OCI-M2 (cell line): Measurements from ENCODE around the gene BBS9.

Source experiments
- DNase-seq: peaks from one replicate; lab custom pipeline; 2025; ENCODE audit not compliant: unreplicated experiment; lab: John Stamatoyannopoulos, UW

BBS9 gene

DNA sequence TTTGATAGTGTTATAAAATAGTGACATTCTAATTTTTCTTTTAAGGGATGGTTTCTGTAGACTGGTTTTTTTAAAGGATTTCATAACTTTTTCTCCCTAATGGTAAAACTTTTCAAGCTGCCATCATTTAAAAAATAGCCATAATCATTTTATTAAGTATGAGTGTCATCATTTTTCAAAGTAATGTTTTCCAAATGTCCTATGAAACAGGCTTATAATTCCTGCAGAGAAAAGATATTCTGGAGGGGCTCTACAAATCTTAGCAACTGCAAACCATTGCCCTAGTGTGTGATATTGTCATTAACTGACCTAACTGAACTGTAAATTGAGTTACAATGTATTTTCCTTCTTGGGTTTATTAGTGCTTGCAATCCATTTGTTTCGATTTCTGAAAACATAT, 226.0 kb downstream of the BBS9 start:
- DNase-seq, result no peak

DNA sequence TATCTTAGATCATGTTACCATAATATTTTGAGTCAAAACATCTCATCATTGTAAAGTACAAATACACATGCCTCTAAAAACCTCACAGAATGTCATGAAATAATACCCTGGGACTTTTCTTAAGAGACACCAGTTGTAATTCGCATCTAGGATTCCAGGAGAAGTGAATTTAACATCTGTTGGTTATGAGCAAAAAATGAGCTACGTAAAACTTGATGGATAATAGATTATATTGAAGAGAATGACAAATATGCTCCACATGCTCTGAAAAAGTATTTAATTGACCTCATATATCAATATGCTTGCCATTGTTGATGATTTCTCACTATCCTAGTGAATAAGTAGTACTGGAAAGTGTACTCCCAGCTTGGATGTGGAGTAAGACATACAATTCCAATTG, 227.0 kb downstream of the BBS9 start:
- DNase-seq, result no peak

DNA sequence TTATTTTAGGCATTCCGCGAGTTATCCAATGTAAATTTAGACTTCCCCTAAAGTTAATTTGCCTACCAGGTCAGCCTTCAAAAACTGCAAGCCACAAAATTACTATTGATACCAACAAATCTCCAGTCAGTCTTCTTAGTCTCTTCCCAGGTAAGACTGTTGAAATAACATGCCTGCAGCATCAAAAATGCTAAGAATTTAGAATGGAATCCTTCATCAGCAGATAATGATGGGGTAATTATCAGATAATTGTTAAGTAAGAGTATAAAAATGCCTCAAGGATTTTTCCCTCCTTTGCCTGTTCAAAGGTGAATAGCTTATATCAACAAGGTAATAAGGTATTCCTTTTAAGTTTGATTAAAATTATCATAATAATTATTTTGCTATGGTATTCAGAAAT, 228.5 kb downstream of the BBS9 start:
- no peak for DNase-seq

DNA sequence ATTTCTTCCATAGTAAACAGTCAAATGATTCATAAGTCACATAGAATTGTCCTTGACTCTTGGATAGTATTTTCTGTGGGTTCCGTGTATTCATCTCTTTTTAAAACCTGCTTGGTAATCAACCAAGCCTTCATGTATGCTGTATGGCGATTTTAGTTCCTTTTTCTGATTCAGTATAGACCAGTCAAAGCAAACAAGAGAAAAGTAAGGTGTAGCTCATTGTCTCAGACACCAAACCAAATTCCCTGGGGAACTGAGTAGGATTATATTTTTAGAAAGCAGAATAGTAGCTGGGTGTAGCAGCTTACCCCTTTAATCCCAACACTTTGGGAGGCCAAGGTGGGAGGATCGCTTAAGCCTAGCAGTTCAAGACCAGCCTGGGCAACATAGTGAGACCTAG, 240.5 kb downstream of the BBS9 start:
- DNase-seq, result no peak

DNA sequence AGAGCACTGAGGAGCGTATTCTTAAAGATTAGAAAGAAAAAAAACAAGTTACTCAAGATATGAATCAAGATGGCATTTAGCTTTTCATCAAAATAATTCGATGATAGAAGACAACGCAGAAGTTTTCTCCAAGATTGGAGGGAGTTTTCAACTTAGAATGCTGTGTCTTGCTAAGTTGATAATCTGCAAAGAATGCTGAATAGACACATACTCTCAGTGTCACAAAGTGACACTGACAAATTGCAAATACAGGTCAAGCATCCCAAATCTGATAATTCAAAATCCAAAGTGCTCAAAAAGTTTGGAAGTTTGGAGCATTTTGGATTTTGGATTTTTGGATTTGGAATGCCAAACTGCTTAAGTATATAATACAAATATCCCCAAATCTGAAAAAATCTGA, 243.8 kb downstream of the BBS9 start:
- no peak for DNase-seq

DNA sequence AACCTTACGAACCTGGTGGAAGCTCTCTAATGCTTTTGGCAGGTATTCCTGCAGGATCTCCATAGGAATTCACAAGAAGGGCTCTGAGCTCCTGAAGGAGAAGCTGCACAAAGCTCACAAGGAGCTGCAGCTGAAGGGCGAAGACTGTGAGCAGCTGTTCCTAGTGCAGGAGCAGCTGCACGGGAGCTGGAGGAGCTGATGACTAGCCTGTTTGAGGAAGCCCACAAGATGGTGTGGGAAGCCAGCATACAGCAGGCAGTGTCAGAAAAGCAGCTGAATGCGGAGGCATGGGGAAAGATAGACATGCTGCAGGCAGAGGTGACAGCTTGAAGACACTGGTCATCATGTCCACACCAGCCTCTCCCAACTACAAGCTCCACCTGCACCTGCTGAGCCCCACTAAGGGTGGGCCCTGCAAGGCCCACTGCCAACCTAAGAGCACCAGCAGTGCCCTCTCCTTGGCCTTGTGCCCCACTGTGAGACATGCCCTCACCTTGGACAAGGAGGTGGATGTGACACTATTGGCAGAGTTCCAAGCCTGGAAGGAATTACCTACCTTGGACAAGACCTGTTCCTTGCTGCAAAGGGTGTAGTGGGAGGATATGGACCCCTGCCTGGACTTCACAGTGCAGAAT, 250.6 kb downstream of the BBS9 start:
- no peak for DNase-seq

DNA sequence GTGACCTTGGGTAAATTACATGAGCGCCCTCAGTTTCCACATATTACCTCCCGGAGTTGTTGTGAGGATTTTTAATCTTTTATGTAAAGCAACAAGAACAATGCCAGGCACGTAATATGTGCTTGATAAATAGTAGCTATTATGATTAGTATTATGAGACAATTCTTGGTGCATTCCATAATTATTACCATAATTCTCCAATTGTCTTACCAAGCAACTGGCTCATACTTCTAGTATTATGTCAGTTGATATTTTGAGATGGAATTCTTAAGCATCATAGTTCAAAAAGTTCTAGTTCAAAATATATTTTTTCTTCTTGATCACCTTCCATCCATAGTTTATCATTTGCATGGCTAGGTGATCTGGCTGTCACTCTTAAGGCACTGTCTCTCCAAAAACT, 259.0 kb downstream of the BBS9 start:
- no peak for DNase-seq

DNA sequence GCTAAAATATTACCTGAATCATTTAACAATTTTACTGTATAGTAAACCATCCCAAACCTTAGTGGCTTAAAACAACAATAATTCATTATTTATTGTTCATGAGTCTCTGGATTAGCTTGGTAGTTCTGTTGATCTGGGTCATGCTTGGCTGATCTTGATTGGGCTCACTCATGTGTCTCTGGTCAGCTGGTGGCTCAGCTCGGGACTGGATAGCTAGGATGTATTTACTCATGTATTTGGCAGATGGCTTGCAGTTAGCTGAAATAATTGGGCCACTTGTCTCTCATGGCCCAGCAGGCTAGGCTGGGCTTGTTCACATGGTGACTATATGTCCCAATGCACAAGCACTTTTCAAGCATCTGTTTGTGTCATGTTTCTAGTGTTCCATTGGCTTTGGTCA, 262.8 kb downstream of the BBS9 start:
- DNase-seq, result no peak

DNA sequence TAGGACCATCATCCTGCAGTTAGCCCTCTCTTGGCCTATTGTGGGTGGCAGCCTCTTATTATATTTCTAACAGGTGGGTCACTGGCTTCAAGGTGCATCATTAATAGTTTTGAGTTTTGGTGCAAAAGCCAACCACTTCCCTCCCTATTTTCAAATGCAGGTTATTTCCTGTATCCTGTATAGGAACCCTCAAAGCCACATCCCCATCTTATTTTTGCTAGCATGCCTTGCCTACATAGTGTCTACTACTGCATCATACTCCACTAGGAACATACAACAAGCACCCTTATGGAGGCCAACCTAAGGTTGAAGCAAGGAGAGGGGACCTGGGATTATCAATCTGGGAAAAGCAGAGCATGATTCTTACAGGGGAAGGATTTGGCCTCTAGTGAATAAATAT, 264.4 kb downstream of the BBS9 start:
- DNase-seq, result no peak

DNA sequence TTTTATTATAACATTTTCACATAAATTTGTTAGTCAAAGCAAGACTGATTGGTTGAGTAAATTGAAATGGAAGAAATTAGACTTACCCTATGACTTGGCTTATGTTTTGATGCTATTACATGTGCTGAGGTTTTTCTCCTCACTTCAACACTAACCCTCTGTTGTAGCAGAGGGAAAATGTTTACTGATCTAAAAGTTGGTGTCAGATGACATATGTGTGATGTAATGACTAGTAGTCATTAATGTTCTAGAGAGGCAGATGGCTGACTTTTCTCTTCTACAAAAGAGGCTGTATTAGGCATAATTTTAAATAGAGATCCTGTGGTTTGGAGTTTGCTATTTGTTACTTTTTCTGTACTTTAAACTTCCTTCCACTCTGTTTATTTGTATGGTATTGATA, 266.0 kb downstream of the BBS9 start:
- no peak for DNase-seq

DNA sequence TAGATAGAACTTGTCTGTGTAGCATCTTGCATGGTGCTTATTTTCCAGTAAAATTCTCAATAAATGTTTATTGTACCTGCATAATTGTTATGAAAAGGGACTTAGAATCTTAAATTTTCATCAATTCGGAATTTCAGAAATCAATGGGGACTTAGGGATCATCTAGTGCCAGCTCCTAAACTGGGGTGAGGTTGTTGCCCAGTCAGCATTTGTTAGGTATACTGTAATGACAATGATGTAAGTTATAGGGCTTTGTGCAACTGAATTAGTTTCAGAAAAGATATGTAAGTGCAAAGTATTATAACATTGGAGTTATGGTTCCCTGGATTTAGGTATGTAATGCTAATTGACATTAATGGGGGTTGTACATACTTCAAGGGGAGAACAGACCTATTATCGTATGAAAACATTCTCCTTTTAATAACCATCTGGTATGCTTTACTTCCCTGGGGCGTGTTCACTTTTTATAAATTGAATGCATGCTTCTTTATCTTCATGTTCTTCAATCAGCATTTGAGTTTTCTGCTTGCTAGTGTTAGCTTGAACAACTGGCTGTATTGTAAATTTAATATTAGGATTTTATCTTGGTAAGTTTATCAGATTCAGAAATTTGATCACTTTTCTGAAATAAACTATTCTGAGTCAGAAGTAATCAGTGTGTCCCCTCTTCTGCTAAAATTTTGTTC, 270.3 kb downstream of the BBS9 start:
- no peak for DNase-seq

DNA sequence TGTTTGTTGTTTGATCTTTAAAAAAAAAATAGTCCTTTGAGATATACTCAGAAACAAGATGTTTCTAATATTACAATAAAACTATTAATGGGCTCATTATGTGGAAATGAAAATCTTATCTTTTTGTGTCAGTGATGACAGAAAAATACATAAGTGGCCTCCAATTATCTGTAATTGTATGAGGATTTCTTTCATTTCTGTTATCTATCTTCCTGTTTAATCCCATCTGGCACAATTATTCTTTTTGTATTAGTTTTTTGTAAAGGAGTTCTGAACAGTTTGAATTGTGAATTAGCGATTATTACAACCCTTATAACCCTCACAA, 270.8 kb downstream of the BBS9 start:
- no peak for DNase-seq

DNA sequence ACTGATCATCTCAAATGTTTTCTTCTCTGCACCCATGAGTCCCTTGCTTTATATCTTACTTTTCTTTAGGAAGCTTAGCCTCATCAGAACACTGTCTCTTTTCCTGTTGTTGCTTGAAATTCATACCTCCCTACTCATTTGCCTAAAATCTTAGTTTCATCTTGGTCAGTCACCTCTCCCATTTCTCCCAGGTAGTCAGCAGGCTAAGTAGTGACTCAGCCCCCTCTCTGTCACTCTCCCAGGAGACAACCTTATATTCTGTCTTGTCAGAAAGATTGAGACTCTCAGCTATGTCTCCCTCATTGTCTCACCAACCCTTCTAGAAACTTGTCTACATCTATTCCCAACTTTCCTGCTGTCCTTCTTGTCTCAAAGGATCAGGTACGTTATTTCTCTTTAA, 280.9 kb downstream of the BBS9 start:
- DNase-seq, result no peak

DNA sequence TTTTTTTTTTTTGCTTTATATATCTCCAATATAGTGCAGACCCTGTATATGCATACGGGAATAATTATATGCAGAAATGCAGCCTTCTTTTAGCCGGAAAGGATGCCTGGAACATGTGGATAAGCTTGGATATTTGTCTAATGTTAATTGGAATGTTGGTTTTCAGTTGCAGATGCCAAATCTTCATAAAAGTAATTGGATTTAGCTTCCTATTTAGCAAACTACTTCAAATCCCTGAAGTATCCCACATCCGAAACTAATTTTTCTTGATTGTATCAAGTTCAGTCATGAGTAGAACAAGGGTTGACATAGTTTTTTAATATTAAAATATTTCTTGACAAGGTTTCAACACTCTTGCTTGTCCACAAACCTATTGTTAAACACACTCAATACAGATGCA, 281.7 kb downstream of the BBS9 start:
- DNase-seq, result no peak

DNA sequence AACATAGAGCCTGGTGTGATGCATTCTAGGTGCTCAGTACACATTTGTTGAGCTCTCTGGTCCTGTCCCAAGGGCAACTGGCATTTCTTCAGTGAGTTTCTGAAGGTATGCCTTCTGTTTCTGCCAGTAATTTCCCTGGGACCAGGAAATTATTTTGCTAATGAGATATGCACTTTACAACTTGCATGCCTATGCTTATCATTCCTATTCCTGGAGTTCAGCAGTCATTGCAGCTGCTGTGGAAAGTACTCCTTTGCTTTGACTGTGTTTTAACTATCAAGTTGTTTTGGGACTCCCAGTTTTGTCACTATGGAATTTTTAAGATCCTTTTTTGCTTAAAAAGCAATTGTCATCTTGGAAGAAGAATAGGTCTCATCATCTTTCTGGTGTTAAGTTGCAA, 283.0 kb downstream of the BBS9 start:
- no peak for DNase-seq

DNA sequence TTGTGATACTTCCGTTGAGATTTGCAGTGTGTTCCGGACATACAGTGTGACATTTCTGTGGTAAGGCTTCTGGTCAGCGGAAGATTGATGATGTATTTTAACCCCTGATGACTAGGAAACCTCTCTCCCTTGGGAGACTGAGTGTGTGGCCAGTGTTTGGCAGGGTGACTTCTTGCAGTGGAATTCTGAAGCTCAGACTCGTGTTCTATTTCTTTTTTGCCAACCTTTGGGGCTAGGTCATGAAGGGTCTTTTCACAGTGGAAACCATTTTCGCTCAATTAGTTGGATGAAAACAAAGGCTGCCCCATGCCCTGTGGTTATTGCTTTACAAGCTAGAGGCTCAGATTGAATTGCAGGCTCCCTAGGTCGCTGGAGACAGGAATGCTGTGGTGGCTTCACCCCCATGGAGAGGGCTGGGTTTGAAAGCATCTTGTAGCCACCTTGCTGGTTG, 288.9 kb downstream of the BBS9 start:
- no peak for DNase-seq

DNA sequence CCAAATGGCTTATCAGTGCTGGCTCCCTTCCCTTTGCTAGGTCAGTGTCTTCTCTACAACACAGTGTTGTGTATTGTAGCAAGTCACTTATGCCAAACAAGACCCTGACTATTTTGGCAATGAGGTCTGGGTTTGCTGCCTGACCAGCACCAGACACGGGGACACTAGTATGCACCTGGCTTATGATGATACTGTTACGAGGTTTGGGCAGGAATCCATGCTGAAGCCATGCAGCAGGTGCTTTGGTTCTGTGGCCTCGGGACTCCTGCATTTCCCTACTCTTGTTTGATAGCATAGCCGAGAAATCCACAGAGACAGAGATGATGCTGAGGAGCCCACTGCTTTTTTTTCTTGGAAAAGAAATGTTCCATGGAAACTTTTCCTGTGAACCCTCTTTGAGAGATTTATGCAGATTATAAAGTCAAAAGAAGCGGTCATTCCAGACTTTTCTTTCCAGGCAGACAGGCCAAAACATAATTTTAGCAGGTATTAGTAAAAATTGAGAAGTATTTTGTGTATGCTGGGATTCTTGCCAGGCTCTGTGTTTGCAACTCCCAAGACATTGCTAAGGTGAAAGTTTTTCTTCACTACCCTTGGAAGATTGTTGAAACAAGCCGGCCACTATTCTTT, 291.1 kb downstream of the BBS9 start:
- no peak for DNase-seq

DNA sequence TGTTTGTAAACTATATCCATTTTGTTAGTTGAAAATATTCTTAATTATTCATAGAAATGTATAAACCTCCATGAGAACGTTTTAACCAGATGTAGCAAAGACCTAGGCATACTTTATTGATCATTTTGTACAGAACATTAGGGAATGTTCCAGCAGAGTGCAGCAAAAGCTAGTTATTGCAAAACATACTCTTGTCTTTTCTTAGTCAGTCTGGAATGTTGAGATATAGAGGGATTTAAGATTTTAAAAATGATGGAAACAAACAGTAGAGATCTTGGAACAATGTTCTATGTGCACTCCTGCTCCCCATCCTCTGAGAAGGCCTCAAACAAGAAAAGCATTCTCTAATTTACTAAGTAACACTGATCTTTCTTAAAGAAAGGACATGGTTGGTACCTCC, 292.1 kb downstream of the BBS9 start:
- DNase-seq, result no peak

DNA sequence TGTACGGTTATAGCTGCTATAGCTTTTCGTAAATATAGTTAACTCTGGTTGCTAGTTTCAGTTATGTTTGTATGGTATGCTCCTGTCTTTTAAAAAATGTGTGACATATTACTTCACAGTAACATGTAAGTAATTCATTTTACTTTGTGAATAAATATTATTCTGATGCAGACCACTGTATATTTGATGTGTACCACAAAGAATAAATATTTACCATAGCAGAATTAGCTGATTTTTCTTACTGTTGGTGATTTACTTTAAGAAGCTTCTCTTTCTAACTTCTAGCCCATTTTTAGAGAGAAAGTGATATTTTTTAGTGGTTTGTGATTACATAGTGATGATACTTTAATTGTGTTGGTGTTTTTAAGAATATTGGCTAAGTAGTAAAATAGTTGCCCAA, 292.8 kb downstream of the BBS9 start:
- no peak for DNase-seq

DNA sequence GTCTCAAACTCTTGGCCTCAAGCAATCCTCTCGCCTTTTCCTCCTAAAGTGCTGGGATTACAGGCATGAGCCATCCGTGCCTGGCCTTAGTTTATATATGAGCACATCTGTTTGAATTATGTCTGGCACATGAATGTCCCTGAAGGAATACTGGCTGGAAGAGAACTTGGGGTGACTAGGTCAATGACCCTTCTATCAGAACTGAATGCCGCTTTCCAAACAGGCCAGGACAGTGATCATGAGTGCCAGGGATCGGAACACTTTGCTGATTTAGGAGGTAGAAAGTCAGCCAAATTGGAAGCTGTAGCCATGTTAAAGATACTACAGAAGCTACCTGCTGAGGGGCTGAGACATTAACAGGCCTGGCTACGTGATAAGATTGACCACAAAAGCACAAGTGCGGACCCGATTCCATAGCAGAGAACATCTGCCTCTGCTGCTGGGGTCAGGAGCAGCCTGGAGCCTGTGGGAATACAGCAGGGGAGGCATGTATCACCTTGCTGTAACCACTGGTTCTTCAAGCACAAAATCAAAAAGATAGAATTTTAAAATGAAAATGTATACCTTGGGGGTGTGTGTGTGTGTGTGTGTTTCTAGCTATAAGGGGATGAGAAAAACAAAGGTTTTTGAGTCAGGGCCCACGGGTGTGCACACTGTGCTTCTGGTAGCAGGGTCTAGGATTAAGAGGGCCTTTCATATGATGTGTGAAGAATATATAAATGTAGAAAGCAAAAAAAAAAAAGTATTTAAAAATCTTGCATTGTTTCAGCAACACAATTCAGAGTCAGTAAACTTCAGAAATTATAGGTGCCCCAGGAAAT, 293.7 kb downstream of the BBS9 start:
- DNase-seq, result no peak

DNA sequence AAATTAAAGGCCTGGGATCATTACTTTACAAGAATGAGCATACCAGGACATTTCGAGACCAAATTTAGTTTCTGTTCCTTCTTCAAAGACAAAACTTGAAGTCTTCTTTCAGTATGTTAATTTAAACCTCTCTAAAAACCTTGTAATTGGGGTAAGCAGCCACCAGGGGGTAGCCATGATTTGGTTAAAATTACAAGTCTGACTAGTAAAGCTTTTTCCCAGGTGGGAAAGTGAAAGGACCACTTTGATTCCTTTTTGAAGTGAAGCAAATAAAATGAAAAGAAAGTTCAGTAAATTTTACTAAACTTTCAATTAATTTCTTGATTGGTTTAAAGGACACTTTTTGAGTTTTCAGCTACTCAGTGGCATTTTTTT, 294.3 kb downstream of the BBS9 start:
- DNase-seq, result no peak

DNA sequence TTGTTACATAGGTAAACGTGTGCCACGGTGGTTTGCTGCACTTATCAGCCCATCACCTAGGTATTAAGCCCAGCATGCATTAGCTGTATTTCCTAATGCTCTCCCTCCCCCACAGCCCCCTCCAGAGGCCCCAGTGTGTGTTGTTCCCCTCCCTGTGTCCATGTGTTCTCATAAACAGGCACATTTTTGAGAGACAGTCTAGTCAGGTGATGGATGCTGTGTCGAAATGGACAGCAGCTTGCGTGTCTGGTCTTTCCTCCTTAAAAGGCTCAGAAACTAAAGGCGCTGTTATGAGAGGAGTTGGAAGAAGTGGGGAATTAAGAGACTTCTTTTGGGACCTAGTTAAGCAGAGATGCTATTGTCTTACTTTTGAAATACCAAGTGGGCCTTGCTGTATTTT, 296.0 kb downstream of the BBS9 start:
- DNase-seq, result no peak
